GM21619 (cell line): ENCODE results near the gene RILPL1.
"Not testable (repeated sequence)": the region's sequence is repeated elsewhere in the genome, so short reads cannot be mapped to it uniquely, and the experiment has no call there.

Experiments
- ATAC-seq: cut with Tn5 transposase; IDR thresholded peaks from one replicate; pipeline ENCODE4 v1.9.1; 2021; ENCODE audit not compliant: unreplicated experiment

The RILPL1 gene

DNA sequence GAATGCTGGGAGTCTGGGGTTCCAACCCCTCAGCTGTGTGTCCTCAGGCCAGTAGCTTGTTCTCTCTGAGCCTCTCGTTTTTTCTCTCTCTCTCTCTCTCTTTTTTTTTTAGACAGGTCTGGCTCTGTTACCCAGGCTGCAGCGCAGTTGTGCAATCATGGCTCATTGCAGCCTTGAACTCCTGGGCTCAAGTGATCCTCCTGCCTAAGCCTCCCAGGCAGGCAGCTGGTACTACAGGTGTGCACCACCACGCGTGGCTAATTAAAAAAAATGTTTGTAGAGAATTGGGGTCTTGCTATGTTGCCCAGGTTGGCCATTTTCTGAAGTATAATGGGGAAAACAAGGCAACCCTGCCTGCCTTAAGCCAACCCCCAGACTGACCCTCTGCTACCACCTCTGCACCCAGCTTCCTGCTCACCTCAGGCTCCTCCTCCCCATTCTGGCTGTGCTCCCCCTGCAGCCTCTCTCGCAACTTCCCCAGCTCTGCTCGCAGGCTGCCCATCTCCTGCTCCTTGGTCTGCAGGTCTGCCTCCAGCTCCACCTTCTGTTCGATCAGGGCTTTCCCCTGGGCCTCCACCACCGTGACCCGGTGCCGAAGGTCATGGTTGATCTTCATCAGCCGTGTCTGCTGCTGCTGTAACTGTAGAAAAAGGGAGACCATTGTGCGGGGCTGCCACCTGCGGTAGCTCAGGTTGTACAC, 35.2 kb downstream of the RILPL1 start:
- ATAC-seq = no peak

DNA sequence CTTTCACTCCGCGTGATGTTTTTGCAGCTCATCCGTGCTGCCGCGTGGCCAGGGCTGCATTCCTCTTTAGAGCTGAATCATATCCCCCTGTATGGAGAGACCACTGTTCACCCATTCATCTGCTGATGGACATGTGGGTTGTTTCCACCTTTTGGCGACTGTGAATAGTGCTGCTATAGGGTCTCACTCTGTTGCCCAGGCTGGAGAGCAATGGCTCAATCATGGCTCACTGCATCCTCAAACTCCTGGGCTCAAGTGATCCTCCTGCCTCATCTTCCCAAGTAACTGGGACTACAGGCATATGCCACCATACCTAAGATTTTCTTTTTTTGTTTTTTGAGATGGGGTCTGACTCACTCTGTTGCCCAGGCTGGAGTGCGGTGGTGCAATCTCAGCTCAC, 36.5 kb downstream of the RILPL1 start:
- no peak for ATAC-seq

- no peak for ATAC-seq
Observed at GRCh38 chr12:123494124-123494851, 39.2 kb downstream of the RILPL1 start.

- ATAC-seq = not testable (repeated sequence)
Observed at GRCh38 chr12:123492339-123493039, 41.0 kb downstream of the RILPL1 start.

- ATAC-seq = no peak
Observed at GRCh38 chr12:123491481-123491880, 42.0 kb downstream of the RILPL1 start.

DNA sequence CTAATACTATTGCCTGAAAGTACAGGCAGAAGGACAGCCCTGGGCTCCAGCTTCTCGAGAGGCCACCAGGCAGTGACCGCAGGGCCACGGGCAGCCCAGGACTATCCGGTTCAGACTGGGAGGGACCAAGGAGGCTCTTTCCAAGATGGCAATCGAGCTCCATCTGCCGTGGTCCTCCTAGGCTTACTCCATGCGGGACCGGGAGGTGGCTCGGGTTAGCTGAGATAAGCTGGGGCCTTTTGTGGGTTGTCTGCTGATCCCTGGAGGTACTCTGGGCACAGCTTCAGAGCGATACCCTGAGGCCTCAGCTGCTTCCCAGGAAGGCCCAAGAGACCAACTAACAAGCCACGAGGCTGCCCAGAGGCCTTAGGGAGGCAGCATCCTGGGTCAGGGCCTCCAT, 42.5 kb downstream of the RILPL1 start:
- no peak for ATAC-seq

DNA sequence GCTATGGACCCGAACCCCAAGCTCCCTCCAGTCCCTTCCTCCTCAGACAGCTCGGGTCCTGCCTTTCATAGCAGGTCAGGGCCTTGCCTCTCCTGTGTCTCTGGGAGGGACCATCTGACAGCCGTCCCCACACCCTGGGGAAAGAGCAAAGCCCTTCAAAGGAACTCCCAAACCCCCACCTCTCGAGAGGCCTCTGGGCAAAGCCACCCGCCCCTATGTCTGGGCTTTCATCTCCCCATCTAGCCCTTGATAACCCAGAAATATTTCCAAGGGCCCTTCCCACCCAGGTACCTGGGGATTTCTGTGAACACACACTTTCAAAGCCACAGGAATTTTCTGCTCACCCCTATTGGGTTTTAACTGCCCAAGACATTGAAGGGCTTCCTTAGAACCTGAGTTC, 43.4 kb downstream of the RILPL1 start:
- no peak for ATAC-seq

GRCh38 chr12:123489580-123489979, 43.9 kb downstream of the RILPL1 start:
- no peak for ATAC-seq

DNA sequence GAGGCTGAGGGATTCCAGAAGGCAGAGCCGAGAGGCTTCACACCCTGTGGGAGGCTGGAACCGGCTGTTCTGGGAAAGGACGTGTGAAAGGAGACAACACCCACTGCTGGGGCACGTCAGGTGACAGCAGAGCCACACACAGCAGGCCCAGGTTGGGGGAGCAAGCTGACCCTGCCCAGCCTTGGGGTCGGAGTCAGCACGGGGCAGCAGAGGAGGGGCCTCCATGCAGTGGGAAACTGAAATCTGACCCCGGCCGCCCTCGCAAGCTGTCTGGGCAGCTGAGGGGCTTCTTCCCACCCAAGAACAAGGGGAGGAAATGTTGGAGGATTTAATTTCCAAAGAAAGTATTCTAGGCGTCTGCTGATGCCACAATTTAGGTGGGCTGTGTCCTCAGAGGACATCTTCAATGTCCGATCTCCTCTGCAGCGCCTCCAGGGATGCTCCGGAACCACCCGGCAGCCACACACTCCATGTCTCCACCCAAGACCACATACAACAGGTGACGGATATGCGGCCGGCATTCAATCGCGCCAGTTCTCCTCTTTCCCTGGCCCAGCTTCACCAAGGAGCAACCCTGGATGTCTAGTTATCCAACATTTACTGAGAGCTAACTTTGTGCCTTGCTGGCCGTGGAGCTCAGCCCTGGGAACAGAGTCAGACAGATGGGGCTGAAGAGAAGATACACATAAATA, 44.8 kb downstream of the RILPL1 start:
- no peak for ATAC-seq

DNA sequence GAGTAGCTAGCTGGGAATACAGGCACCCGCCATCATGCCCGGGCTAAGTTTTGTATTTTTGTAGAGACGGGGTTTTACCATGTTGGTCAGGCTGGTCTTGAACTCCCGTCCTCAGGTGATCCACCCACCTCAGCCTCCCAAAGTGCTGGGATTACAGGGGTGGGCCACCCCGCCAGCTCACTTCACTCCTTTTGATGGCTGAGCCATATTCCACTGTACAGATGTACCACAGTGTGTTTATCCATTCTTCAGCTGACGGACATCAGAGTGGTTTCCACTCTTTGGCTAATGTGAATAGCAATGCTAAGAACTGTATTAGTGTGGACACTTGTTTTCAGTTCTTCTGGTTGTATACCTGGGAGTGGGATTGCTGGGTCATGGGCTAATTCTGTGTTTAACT, 46.1 kb downstream of the RILPL1 start:
- ATAC-seq = no peak

GRCh38 chr12:123485756-123486155, 47.8 kb downstream of the RILPL1 start:
- ATAC-seq = no peak

GRCh38 chr12:123483602-123484248, 49.8 kb downstream of the RILPL1 start:
- ATAC-seq = no peak

DNA sequence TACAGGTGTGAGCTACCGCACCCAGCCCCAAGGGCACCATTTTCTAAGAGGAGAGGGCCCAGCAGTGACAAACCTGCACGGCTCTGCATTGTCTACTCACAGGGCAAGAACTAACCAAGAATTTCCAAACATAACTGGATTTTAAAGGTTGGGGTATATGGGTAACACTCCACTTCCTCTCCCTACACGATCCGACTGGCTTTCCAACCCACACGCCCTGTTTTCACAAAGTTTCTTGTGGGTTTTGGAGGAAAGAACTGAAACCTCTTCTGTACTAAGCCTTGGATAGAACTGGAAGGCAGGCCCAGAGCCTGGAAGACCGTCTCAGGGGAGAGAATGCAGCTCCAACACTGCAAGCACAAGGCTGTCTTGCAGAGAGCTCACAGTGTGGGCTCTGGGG, 50.6 kb downstream of the RILPL1 start:
- no peak for ATAC-seq

DNA sequence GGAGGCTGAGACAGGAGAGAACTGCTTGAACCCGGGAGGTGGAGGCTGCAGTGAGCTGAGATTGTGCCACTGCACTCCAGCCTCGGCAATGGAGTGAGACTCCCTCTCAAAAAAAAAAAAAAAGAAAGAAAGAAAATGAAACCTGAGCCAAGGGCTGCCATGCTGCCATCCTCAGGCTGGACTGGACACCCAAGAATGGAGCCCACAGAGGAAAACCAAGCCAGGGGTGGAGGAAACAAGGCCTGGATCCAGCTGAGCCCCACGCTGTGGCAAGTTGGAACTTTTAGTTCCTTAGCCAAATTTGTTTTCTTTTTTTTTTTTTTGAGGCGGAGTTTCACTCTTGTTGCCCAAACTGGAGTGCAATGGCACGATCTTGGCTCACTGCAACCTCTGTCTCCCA, 52.3 kb downstream of the RILPL1 start:
- not testable (repeated sequence) for ATAC-seq

GRCh38 chr12:123479442-123480180, 53.9 kb downstream of the RILPL1 start:
- no peak for ATAC-seq

- ATAC-seq = no peak
Observed at GRCh38 chr12:123478762-123479161, 54.8 kb downstream of the RILPL1 start.

DNA sequence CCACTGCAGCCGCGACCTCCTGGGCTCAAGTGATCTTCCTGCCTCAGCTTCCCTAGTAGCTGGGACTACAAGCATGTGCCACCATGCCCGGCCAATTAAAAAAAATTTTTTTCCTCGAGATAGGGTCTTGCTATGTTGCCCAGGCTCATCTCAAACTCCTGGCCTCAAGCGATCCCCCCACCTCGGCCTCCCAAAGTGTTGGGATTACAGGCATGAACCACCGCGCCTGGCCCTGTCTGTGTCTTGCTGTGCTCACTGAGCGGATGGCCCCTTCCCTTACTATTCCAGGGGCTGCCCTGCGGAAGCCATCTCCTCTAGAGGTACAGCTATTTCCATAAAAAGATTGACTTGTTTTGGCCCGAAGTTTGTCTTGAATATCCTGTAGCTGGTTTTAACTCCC, 55.5 kb downstream of the RILPL1 start:
- ATAC-seq = no peak

- no peak for ATAC-seq
Observed at GRCh38 chr12:123475246-123475703, 58.2 kb downstream of the RILPL1 start.

- ATAC-seq = no peak
Observed at GRCh38 chr12:123474485-123475245, 58.9 kb downstream of the RILPL1 start.
